ENCODE results near the gene NLGN1.
"Not testable (repeated sequence)": the region's sequence is repeated elsewhere in the genome, so short reads cannot be mapped to it uniquely, and the experiment has no call there.

NLGN1 gene

GRCh38 chr3:174208161-174208560 lies 810.6 kb downstream of the NLGN1 start:
- Histone ChIP-seq H3K27ac (ENCODE audit: low read depth, low read length) (no peak overlapping the region), H3K4me1 (ENCODE audit: insufficient read depth, low read length) (no peaks in the 10 kb centered on the region), H3K9me3 (ENCODE audit: low read length) (no peaks in the 10 kb centered on the region), H3K4me3 (ENCODE audit: low read depth in 1 of 2, low read length in 2 of 2) (no peak overlapping the region), H3K36me3 (ENCODE audit: insufficient read depth, low read length) (no peaks in the 10 kb centered on the region), H3K9ac (ENCODE audit: low read length) (no peak overlapping the region), H3K27me3 (ENCODE audit: control insufficient read depth in 1 of 2, insufficient read depth in 2 of 2, low read length in 2 of 2) (no peaks in the 10 kb centered on the region)

DNA sequence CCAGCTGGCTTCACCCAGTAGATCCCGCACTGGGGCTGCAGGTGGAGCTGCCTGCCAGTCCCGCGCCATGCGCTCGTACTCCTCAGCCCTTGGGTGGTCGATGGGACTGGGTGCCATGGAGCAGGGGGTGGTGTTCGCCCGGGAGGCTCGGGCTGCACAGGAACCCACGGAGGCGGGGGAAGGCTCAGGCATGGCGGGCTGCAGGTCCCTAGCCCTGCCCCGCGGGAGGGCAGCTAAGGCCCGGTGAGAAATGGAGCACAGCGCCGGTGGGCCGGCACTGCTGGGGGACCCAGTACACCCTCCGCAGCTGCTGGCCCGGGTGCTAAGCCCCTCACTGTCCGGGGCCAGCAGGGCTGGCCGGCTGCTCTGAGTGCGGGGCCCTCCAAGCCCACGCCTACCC lies 814.4 kb downstream of the NLGN1 start:
- H3K27ac ChIP-seq (ENCODE audit: low read depth, low read length); H3K36me3 ChIP-seq (ENCODE audit: insufficient read depth, low read length); H3K4me1 ChIP-seq (ENCODE audit: insufficient read depth, low read length); H3K9me3 ChIP-seq (ENCODE audit: low read length); H3K4me3 ChIP-seq (ENCODE audit: low read depth in 1 of 2, low read length in 2 of 2); H3K27me3 ChIP-seq (ENCODE audit: control insufficient read depth in 1 of 2, insufficient read depth in 2 of 2, low read length in 2 of 2); H3K9ac ChIP-seq (ENCODE audit: low read length): not testable (repeated sequence)

GRCh38 chr3:174215456-174215855 lies 817.9 kb downstream of the NLGN1 start:
- H3K9ac ChIP-seq (ENCODE audit: low read length), result no peak overlapping the region
- H3K4me1 ChIP-seq (ENCODE audit: insufficient read depth, low read length), result no peaks in the 10 kb centered on the region
- no peaks in the 10 kb centered on the region for H3K36me3 ChIP-seq (ENCODE audit: insufficient read depth, low read length)
- H3K9me3 ChIP-seq (ENCODE audit: low read length), result no peaks in the 10 kb centered on the region
- H3K27ac ChIP-seq (ENCODE audit: low read depth, low read length), result no peak overlapping the region
- H3K27me3 ChIP-seq (ENCODE audit: control insufficient read depth in 1 of 2, insufficient read depth in 2 of 2, low read length in 2 of 2), result no peaks in the 10 kb centered on the region
- no peak overlapping the region for H3K4me3 ChIP-seq (ENCODE audit: low read depth in 1 of 2, low read length in 2 of 2)

DNA sequence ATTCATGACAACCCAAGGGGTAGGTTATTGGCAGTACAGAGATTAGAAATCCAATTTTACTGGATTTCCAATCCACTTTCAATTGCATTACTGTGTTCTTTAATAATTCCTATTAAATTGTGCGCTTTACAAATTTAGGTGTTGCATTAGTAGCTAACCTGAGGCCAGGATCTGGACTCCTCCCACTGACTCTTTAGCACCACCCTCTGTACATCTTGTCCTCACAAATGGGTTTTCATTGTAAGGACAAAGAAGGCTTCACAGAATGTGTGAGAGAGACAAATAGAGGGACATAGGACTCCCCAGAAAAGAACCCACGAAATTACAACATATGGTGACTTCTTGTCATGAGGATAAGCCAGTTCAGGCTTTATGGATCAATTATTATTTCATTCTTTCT lies 818.5 kb downstream of the NLGN1 start:
- H3K27ac ChIP-seq (ENCODE audit: low read depth, low read length), result no peak overlapping the region
- H3K4me3 ChIP-seq (ENCODE audit: low read depth in 1 of 2, low read length in 2 of 2), result no peak overlapping the region
- no peak overlapping the region for H3K9ac ChIP-seq (ENCODE audit: low read length)
- H3K36me3 ChIP-seq (ENCODE audit: insufficient read depth, low read length), result no peaks in the 10 kb centered on the region
- H3K27me3 ChIP-seq (ENCODE audit: control insufficient read depth in 1 of 2, insufficient read depth in 2 of 2, low read length in 2 of 2), result no peaks in the 10 kb centered on the region
- no peaks in the 10 kb centered on the region for H3K9me3 ChIP-seq (ENCODE audit: low read length)
- H3K4me1 ChIP-seq (ENCODE audit: insufficient read depth, low read length), result no peaks in the 10 kb centered on the region

GRCh38 chr3:174216946-174217718 lies 819.6 kb downstream of the NLGN1 start:
- H3K27me3 ChIP-seq (ENCODE audit: control insufficient read depth in 1 of 2, insufficient read depth in 2 of 2, low read length in 2 of 2), result no peaks in the 10 kb centered on the region
- no peak overlapping the region for H3K4me3 ChIP-seq (ENCODE audit: low read depth in 1 of 2, low read length in 2 of 2)
- no peaks in the 10 kb centered on the region for H3K36me3 ChIP-seq (ENCODE audit: insufficient read depth, low read length)
- H3K27ac ChIP-seq (ENCODE audit: low read depth, low read length), result no peak overlapping the region
- no peaks in the 10 kb centered on the region for H3K9me3 ChIP-seq (ENCODE audit: low read length)
- H3K4me1 ChIP-seq (ENCODE audit: insufficient read depth, low read length), result no peaks in the 10 kb centered on the region
- no peak overlapping the region for H3K9ac ChIP-seq (ENCODE audit: low read length)

- Histone ChIP-seq H3K36me3 (ENCODE audit: insufficient read depth, low read length) (no peaks in the 10 kb centered on the region), H3K4me3 (ENCODE audit: low read depth in 1 of 2, low read length in 2 of 2) (no peak overlapping the region), H3K9me3 (ENCODE audit: low read length) (no peaks in the 10 kb centered on the region), H3K9ac (ENCODE audit: low read length) (no peak overlapping the region), H3K4me1 (ENCODE audit: insufficient read depth, low read length) (no peaks in the 10 kb centered on the region), H3K27ac (ENCODE audit: low read depth, low read length) (no peak overlapping the region), H3K27me3 (ENCODE audit: control insufficient read depth in 1 of 2, insufficient read depth in 2 of 2, low read length in 2 of 2) (no peaks in the 10 kb centered on the region)
Observed at GRCh38 chr3:174218016-174218415, 820.5 kb downstream of the NLGN1 start.

GRCh38 chr3:174219738-174220137 lies 822.2 kb downstream of the NLGN1 start:
- H3K9me3 ChIP-seq (ENCODE audit: low read length), result no peaks in the 10 kb centered on the region
- no peaks in the 10 kb centered on the region for H3K4me1 ChIP-seq (ENCODE audit: insufficient read depth, low read length)
- no peak overlapping the region for H3K27ac ChIP-seq (ENCODE audit: low read depth, low read length)
- no peak overlapping the region for H3K4me3 ChIP-seq (ENCODE audit: low read depth in 1 of 2, low read length in 2 of 2)
- no peaks in the 10 kb centered on the region for H3K36me3 ChIP-seq (ENCODE audit: insufficient read depth, low read length)
- H3K27me3 ChIP-seq (ENCODE audit: control insufficient read depth in 1 of 2, insufficient read depth in 2 of 2, low read length in 2 of 2), result no peaks in the 10 kb centered on the region
- no peak overlapping the region for H3K9ac ChIP-seq (ENCODE audit: low read length)

GRCh38 chr3:174220775-174221554 lies 823.4 kb downstream of the NLGN1 start:
- Histone ChIP-seq H3K9ac (ENCODE audit: low read length) (no peak overlapping the region), H3K36me3 (ENCODE audit: insufficient read depth, low read length) (no peaks in the 10 kb centered on the region), H3K27me3 (ENCODE audit: control insufficient read depth in 1 of 2, insufficient read depth in 2 of 2, low read length in 2 of 2) (no peaks in the 10 kb centered on the region), H3K27ac (ENCODE audit: low read depth, low read length) (no peak overlapping the region), H3K4me3 (ENCODE audit: low read depth in 1 of 2, low read length in 2 of 2) (no peak overlapping the region), H3K9me3 (ENCODE audit: low read length) (no peaks in the 10 kb centered on the region), H3K4me1 (ENCODE audit: insufficient read depth, low read length) (no peaks in the 10 kb centered on the region)

DNA sequence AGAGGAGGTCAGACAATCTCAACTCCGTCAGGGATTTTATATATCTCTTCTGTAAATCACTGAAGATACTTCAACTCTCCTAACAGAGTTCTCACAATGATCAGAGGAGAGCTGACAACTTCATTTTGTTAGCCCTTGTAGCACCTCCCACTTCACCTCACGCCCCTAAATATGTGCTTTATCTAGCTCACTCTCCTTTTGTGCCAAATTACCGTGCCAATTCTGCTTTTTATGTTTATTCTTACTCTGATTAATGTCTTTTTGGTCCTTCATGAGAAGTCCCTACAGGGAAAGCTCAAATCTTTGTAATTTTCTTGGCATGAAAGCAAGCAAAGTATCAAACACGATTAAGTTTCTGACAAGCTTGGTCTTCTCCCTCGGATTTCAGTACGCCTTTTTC lies 825.5 kb downstream of the NLGN1 start:
- H3K9ac ChIP-seq (ENCODE audit: low read length), result no peak overlapping the region
- no peaks in the 10 kb centered on the region for H3K27me3 ChIP-seq (ENCODE audit: control insufficient read depth in 1 of 2, insufficient read depth in 2 of 2, low read length in 2 of 2)
- no peak overlapping the region for H3K27ac ChIP-seq (ENCODE audit: low read depth, low read length)
- no peaks in the 10 kb centered on the region for H3K9me3 ChIP-seq (ENCODE audit: low read length)
- H3K36me3 ChIP-seq (ENCODE audit: insufficient read depth, low read length), result no peaks in the 10 kb centered on the region
- H3K4me1 ChIP-seq (ENCODE audit: insufficient read depth, low read length), result no peaks in the 10 kb centered on the region
- H3K4me3 ChIP-seq (ENCODE audit: low read depth in 1 of 2, low read length in 2 of 2), result no peak overlapping the region

GRCh38 chr3:174223626-174224025 lies 826.1 kb downstream of the NLGN1 start:
- H3K4me3 ChIP-seq (ENCODE audit: low read depth in 1 of 2, low read length in 2 of 2), result no peak overlapping the region
- no peaks in the 10 kb centered on the region for H3K9me3 ChIP-seq (ENCODE audit: low read length)
- H3K27ac ChIP-seq (ENCODE audit: low read depth, low read length), result no peak overlapping the region
- no peak overlapping the region for H3K9ac ChIP-seq (ENCODE audit: low read length)
- H3K36me3 ChIP-seq (ENCODE audit: insufficient read depth, low read length), result no peaks in the 10 kb centered on the region
- H3K4me1 ChIP-seq (ENCODE audit: insufficient read depth, low read length), result no peaks in the 10 kb centered on the region
- H3K27me3 ChIP-seq (ENCODE audit: control insufficient read depth in 1 of 2, insufficient read depth in 2 of 2, low read length in 2 of 2), result no peaks in the 10 kb centered on the region

DNA sequence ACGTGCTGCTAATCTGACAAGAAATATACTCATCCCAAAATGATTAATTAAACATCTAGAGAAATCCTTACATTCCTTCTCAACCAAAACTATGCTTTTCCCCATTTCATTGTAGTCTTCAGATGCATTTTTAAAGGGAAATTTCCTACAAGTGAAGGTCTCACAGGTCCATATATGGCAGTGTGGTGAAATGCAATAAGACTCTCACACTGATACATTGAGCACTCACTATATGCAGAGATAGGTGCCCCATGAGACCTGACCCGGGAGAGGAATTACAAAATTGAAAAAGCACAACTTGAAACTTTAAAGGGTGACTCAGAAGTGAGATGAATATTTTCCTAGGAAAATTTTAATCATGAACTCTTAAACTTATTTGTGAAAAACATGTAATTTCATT lies 832.4 kb downstream of the NLGN1 start:
- no peak overlapping the region for H3K9ac ChIP-seq (ENCODE audit: low read length)
- H3K36me3 ChIP-seq (ENCODE audit: insufficient read depth, low read length), result no peaks in the 10 kb centered on the region
- H3K4me3 ChIP-seq (ENCODE audit: low read depth in 1 of 2, low read length in 2 of 2), result no peak overlapping the region
- no peaks in the 10 kb centered on the region for H3K27me3 ChIP-seq (ENCODE audit: control insufficient read depth in 1 of 2, insufficient read depth in 2 of 2, low read length in 2 of 2)
- no peaks in the 10 kb centered on the region for H3K4me1 ChIP-seq (ENCODE audit: insufficient read depth, low read length)
- H3K27ac ChIP-seq (ENCODE audit: low read depth, low read length), result no peak overlapping the region
- no peaks in the 10 kb centered on the region for H3K9me3 ChIP-seq (ENCODE audit: low read length)

Measured in muscle layer of colon (tissue), 2 donors.